Lower leg skin (tissue), 4 donors: ENCODE measurements around the gene SATL1. TPM values are rescaled to one million over a fixed set of nuclear protein-coding genes. Genes with fewer than 3 reads are reported as not detected.
"Not testable (repeated sequence)": the region's sequence is repeated elsewhere in the genome, so short reads cannot be mapped to it uniquely, and the experiment has no call there.

Source experiments
- DNase-seq, 2 donors: peaks; one replicate each; pipeline ENCODE4 v3.0.0-alpha.2; 2019; ENCODE audit warnings: low spot score in 2 of 2
- H3K4me3 ChIP-seq: fragments of 200-600 bp; sonication (generic); 2 replicates; pipeline ENCODE4 v1.5.1; 2017; ENCODE audit warnings: mild to moderate bottlenecking, low read depth; ENCODE audit not compliant: poor library complexity, severe bottlenecking
- CTCF ChIP-seq, 3 donors: fragments of 450-650 bp; IDR thresholded peaks; one replicate each; pipeline ENCODE4 v1.5.1; 2016; ENCODE audit warnings: antibody characterized with exemption in 3 of 3, mild to moderate bottlenecking in 3 of 3, moderate library complexity in 2 of 3
- POLR2A ChIP-seq, 2 donors: fragments of 450-650 bp; IDR thresholded peaks; one replicate each; pipeline ENCODE4 v1.6.1; 2016 to 2017; ENCODE audit warnings: antibody characterized with exemption in 2 of 2, mild to moderate bottlenecking in 1 of 2, moderate library complexity in 1 of 2
- WGBS, 2 donors: methylation state at CpG; one replicate each; pipeline ENCODE4 v1.1.5; 2018; 5-methylcytosine and 5-hydroxymethylcytosine counted together
- intact Hi-C: fragments of 100-400 bp; cut with DNase I; formaldehyde crosslinking; loops from one replicate; pipeline ENCODE4 v1.15.0; 2023; ENCODE audit warnings: low total_unique reads
- total RNA-seq, 4 donors: library from RNA; depleted of rRNA; stranded (reverse); fragments of >200 nt; gene quantifications; one replicate each; pipeline ENCODE4 v1.1.0, GENCODE V29; 2016

SATL1 gene
- total RNA-seq, 4 donors from 2014 or later = 0.10 TPM; not detected in 3

GRCh38 chrX:85107407-85107806, 136.2 kb downstream of the SATL1 start:
- TF ChIP-seq POLR2A (IDR thresholded peaks at IDR 0.05) = no peak
- no peak overlapping the region for H3K4me3 ChIP-seq
- intact Hi-C loops = no loop called here
- DNase-seq = peak; percentile 15 to 84
- 25 to 43% methylated on average over 2 to 4 of the region's 4 CpGs for WGBS, 2 donors

- no peak for DNase-seq
- TF ChIP-seq POLR2A (IDR thresholded peaks at IDR 0.05) (no peak), CTCF (IDR thresholded peaks at IDR 0.05) (no peak)
- WGBS, 2 donors = 90 to 94% methylated on average over 5 of the region's 5 CpGs
- intact Hi-C loops = no loop called here
- H3K4me3 ChIP-seq = no peak overlapping the region
These were observed 154.2 kb downstream of the SATL1 start for GRCh38 chrX:85089321-85089840.

GRCh38 chrX:85084770-85085393, 158.7 kb downstream of the SATL1 start:
- 34 to 66% methylated on average over 2 of the region's 2 CpGs for WGBS, 2 donors
- no peak overlapping the region for H3K4me3 ChIP-seq
- no peak for DNase-seq
- intact Hi-C loops = no loop called here
- TF ChIP-seq POLR2A (IDR thresholded peaks at IDR 0.05) (no peak), CTCF (IDR thresholded peaks at IDR 0.05) (no peak)

- 84 to 100% methylated on average over 1 of the region's 1 CpG for WGBS, 2 donors
- intact Hi-C loops, H3K4me3 ChIP-seq, DNase-seq: not testable (repeated sequence)
These were observed 166.3 kb downstream of the SATL1 start for GRCh38 chrX:85077247-85077646.

- WGBS, 2 donors = 54 to 74% methylated on average over 4 of the region's 4 CpGs
These were observed 177.9 kb downstream of the SATL1 start for GRCh38 chrX:85065512-85066198.

GRCh38 chrX:85052636-85053343, 190.8 kb downstream of the SATL1 start:
- TF ChIP-seq CTCF (IDR thresholded peaks at IDR 0.05) (no peak), POLR2A (IDR thresholded peaks at IDR 0.05) (no peak)
- WGBS, 2 donors = 27 to 35% methylated on average over 2 of the region's 2 CpGs
- no peak for DNase-seq
- intact Hi-C loops = no loop called here
- no peak overlapping the region for H3K4me3 ChIP-seq

More at GRCh38 chrX:85065512-85066198, 177.9 kb downstream of the SATL1 start:
- TF ChIP-seq POLR2A (IDR thresholded peaks at IDR 0.05) (no peak), CTCF (IDR thresholded peaks at IDR 0.05) (no peak)
- intact Hi-C loops = no loop called here
- DNase-seq = no peak
- H3K4me3 ChIP-seq = no peak overlapping the region
